ENCODE data around the gene FNDC3A. TPM values are rescaled to one million over a fixed set of nuclear protein-coding genes. Genes with fewer than 3 reads are reported as not detected.
A peak's percentile ranks its signal among the peaks of the same experiment; 100 is the strongest.

Gene FNDC3A

DNA sequence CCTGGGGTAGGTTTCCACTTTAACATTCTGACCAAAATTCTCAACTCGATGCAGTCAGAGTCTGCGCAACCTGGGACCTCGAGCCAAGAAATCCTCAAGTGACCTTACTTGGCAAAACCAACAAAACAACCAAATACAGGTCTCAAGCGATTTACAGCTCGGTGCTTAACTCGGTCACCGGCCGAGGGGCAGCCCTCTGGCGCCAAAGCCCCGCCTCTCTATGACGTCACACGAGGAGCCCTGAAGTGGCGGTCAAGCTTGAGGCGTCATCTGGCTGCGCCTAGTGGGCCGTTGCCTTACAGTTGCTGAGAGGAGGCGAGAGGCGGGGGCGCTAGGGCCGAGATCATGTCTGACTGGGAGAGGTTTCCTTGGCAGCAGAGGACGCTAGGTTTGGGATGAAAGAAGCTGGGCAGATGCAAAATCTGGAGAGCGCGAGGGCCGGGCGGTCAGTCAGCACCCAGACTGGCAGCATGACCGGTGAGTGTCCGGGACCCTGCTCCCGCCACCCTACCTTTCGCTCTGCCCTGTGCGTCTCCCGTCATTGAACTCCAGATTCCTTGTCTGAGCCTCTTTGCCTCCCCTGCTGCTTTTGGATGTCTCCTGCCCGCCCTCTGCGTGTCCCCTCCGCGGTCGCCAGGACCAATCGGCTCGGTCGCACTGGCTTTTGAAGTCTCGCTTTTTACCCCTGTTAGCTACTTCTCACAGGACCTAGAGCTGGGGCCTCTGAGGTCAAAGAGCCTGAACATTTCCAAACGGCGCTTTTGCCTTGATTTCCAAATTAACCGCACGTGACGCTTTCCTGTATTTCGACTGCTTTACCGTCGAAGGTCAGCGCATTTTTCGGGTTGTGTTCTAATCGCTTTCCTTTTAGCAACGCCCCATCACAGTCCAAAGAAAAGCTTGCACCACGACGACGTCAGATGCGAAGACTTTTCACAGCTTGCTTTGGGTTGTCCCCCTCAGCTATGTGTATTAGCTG, 272.2 kb downstream of the FNDC3A start, which contains the start of gene CDADC1:
TSS of gene CDADC1 (plus strand) at position 283 of the 979 bp plus-strand sequence. CDS start at position 396, 113 bp downstream.
- Histone ChIP-seq H3K4me3 (ENCODE audit: low read length) (peak within 1 kb of the TSS; percentile 90), H3K4me2 (ENCODE audit: low read length) (peak within 1 kb of the TSS; percentile 97), H3K27me3 (ENCODE audit: control insufficient read depth, insufficient read depth, low read length) (peaks cover 6% of the 10 kb centered on the region), H3K4me1 (ENCODE audit: control insufficient read depth, insufficient read depth, low read length) (no peaks in the 10 kb centered on the region), H3K9me3 (replicated peaks; ENCODE audit: low read length) (no peaks in the 10 kb centered on the region), H3K36me3 (ENCODE audit: insufficient read depth, low read length) (no peaks in the 10 kb centered on the region), H3K9ac (ENCODE audit: low read depth, low read length) (peak within 1 kb of the TSS; percentile 89)

- Histone ChIP-seq H3K9me3 (replicated peaks; ENCODE audit: low read length) (no peaks in the 10 kb centered on the region), H3K36me3 (ENCODE audit: insufficient read depth, low read length) (no peaks in the 10 kb centered on the region), H3K4me3 (ENCODE audit: low read length) (peak overlapping the region; percentile 90), H3K27me3 (ENCODE audit: control insufficient read depth, insufficient read depth, low read length) (peaks cover 6% of the 10 kb centered on the region), H3K4me1 (ENCODE audit: control insufficient read depth, insufficient read depth, low read length) (no peaks in the 10 kb centered on the region), H3K4me2 (ENCODE audit: low read length) (peak overlapping the region; percentile 97), H3K9ac (ENCODE audit: low read depth, low read length) (peak overlapping the region; percentile 89)
Measured at GRCh38 chr13:49248622-49249002, 272.9 kb downstream of the FNDC3A start.

GRCh38 chr13:49251326-49251725, 275.6 kb downstream of the FNDC3A start:
- Histone ChIP-seq H3K4me1 (ENCODE audit: control insufficient read depth, insufficient read depth, low read length) (no peaks in the 10 kb centered on the region), H3K4me3 (ENCODE audit: low read length) (no peak overlapping the region)

DNA sequence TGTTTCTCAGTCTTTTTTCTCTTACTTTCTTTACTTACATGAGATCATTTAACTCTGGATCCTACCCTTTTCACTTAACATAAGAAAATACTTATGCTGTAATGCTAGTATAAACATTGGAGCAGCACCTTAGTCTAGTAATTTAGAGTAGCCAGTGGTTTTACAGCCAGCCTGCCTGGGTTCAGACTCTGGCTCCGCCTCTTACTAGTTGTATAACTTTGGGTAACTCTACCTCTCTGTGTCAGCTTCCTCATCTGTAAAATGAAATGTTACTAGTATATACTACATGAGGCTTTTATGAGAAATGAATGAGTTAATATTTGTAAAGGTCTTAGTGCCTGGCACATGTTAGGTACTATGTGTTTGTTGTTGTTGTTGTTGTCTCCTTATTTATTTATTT, 277.6 kb downstream of the FNDC3A start:
- H3K27me3 ChIP-seq (ENCODE audit: control insufficient read depth, insufficient read depth, low read length): no peaks in the 10 kb centered on the region
- no peaks in the 10 kb centered on the region for H3K4me1 ChIP-seq (ENCODE audit: control insufficient read depth, insufficient read depth, low read length)
- H3K36me3 ChIP-seq (ENCODE audit: insufficient read depth, low read length): peaks cover 18% of the 10 kb centered on the region

More at GRCh38 chr13:49251326-49251725, 275.6 kb downstream of the FNDC3A start:
- H3K27me3 ChIP-seq (ENCODE audit: control insufficient read depth, insufficient read depth, low read length): no peaks in the 10 kb centered on the region
- H3K36me3 ChIP-seq (ENCODE audit: insufficient read depth, low read length): peaks cover 11% of the 10 kb centered on the region
- H3K4me2 ChIP-seq (ENCODE audit: low read length): no peak overlapping the region
- H3K9me3 ChIP-seq (replicated peaks; ENCODE audit: low read length): no peaks in the 10 kb centered on the region
- no peak overlapping the region for H3K9ac ChIP-seq (ENCODE audit: low read depth, low read length)

GRCh38 chr13:49254007-49254406, 278.3 kb downstream of the FNDC3A start:
- no peak overlapping the region for H3K4me2 ChIP-seq (ENCODE audit: low read length)
- peaks cover 20% of the 10 kb centered on the region for H3K36me3 ChIP-seq (ENCODE audit: insufficient read depth, low read length)
- H3K4me3 ChIP-seq (ENCODE audit: low read length): no peak overlapping the region
- H3K27me3 ChIP-seq (ENCODE audit: control insufficient read depth, insufficient read depth, low read length): no peaks in the 10 kb centered on the region
- no peaks in the 10 kb centered on the region for H3K9me3 ChIP-seq (replicated peaks; ENCODE audit: low read length)
- H3K9ac ChIP-seq (ENCODE audit: low read depth, low read length): no peak overlapping the region
- no peaks in the 10 kb centered on the region for H3K4me1 ChIP-seq (ENCODE audit: control insufficient read depth, insufficient read depth, low read length)

More for the DNA sequence above, 277.6 kb downstream of the FNDC3A start:
- no peak overlapping the region for H3K9ac ChIP-seq (ENCODE audit: low read depth, low read length)
- H3K4me2 ChIP-seq (ENCODE audit: low read length): no peak overlapping the region
- no peak overlapping the region for H3K4me3 ChIP-seq (ENCODE audit: low read length)
- H3K9me3 ChIP-seq (replicated peaks; ENCODE audit: low read length): no peaks in the 10 kb centered on the region

DNA sequence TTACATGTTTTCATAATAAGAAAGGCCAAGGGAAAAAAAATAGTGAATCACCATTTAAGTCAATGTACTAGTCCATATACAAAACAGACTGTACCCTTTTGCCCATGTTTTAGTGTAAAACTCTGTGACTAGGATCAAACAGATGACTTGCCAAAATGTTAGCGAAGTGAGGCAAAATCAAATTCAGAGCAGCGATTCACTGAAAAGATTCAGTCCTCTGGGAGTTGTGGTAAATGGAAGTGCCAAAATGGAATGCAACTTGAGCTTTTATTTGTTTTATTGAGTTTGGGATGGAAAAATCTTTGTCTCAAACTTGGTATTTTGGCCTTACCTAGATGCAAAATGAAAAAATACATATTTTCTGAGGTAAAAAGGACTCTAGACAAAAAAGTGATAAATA, 281.1 kb downstream of the FNDC3A start:
- H3K27me3 ChIP-seq (ENCODE audit: control insufficient read depth, insufficient read depth, low read length): no peaks in the 10 kb centered on the region
- no peak overlapping the region for H3K9ac ChIP-seq (ENCODE audit: low read depth, low read length)
- no peaks in the 10 kb centered on the region for H3K9me3 ChIP-seq (replicated peaks; ENCODE audit: low read length)
- no peaks in the 10 kb centered on the region for H3K4me1 ChIP-seq (ENCODE audit: control insufficient read depth, insufficient read depth, low read length)
- peaks cover 41% of the 10 kb centered on the region for H3K36me3 ChIP-seq (ENCODE audit: insufficient read depth, low read length)
- H3K4me2 ChIP-seq (ENCODE audit: low read length): no peak overlapping the region
- no peak overlapping the region for H3K4me3 ChIP-seq (ENCODE audit: low read length)

DNA sequence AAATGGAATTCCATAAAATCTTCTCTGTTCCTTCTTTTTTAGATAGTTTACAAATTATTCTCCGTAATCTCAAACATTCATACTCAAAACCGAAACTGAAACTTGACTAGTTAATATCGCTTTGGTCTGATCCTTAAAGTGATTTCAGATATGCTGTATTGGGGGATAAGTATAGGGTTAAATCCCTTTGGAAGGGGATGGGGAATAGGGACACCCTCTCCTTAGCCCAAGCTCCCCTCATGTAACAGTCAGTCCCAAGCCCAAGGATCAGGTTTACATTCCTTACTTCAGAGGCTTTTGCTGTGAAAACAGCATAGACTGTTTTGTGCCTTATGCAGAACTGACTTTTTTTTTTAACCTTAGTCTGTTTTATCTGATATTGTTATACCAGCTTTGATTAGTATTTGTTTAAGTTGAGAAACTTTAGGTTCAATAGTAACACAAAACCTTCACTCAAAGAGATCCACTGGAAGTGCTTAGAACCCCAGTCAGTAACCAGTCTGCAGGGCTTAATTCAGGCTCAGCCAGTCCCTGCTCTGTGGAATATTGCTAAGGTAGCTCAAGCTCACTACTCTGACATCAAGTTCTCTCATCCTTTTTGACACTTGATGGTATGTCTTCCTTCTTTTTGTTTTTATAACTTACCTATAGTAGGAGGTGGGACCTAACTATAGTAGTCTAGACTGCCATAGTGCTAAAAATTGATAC, 282.5 kb downstream of the FNDC3A start:
- no peak overlapping the region for H3K4me3 ChIP-seq (ENCODE audit: low read length)
- no peak overlapping the region for H3K4me2 ChIP-seq (ENCODE audit: low read length)
- no peaks in the 10 kb centered on the region for H3K9me3 ChIP-seq (replicated peaks; ENCODE audit: low read length)
- no peaks in the 10 kb centered on the region for H3K27me3 ChIP-seq (ENCODE audit: control insufficient read depth, insufficient read depth, low read length)
- H3K4me1 ChIP-seq (ENCODE audit: control insufficient read depth, insufficient read depth, low read length): no peaks in the 10 kb centered on the region
- H3K36me3 ChIP-seq (ENCODE audit: insufficient read depth, low read length): peaks cover 41% of the 10 kb centered on the region
- H3K9ac ChIP-seq (ENCODE audit: low read depth, low read length): no peak overlapping the region

Small RNA genes lying within 50 kb of the gene (small RNA-seq; reads per million reads assigned to genes)
- gene COX7CP1: not detected
- gene RNU6-60P: not detected
- not detected for gene RNY3P2

All from skeletal muscle satellite cell (primary cell).